Measurements from ENCODE around the gene MPRIP.

Gene MPRIP

DNA sequence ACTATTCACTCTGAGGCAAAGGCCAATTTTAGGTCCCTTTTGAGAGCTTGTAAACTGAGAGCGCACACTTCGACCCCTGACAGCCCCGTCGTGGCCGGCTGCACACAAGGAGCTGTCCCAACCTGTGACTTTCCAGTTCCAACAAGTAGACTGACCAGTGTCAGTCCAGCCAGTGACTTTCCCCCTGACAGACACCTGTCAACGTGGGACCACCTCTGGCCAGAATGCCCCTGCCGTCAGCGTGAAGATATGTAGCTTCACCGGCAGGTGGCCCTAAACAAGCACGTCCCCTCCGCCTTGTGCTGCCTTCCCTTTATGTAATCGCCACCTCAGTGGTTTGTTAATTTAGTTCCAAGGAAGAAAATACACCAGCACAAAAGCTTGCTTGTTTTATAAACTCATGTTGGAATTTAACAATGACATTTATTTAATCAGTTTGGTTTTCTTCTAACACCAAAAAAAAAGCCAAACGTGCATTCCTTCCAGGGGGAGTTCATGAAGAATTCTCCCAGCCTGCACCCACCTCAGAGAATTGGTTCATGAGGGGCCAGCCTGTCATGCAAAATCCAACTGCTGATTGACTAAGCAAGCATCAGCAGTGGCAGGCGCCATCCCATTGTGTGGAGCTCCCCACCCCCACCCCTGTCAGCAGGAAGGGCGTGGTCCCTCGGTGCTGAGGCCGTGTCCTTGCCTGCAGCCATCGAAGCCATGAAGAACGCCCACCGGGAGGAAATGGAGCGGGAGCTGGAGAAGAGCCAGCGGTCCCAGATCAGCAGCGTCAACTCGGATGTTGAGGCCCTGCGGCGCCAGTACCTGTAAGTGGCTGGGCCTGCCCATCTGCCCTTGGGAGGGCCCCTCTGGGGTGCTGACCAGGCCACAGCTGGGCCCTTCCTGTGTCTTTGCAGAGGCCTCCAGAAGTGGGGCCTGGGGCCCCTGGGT, 130.0 kb downstream of the MPRIP start:
- TF ChIP-seq, protein P1, sequence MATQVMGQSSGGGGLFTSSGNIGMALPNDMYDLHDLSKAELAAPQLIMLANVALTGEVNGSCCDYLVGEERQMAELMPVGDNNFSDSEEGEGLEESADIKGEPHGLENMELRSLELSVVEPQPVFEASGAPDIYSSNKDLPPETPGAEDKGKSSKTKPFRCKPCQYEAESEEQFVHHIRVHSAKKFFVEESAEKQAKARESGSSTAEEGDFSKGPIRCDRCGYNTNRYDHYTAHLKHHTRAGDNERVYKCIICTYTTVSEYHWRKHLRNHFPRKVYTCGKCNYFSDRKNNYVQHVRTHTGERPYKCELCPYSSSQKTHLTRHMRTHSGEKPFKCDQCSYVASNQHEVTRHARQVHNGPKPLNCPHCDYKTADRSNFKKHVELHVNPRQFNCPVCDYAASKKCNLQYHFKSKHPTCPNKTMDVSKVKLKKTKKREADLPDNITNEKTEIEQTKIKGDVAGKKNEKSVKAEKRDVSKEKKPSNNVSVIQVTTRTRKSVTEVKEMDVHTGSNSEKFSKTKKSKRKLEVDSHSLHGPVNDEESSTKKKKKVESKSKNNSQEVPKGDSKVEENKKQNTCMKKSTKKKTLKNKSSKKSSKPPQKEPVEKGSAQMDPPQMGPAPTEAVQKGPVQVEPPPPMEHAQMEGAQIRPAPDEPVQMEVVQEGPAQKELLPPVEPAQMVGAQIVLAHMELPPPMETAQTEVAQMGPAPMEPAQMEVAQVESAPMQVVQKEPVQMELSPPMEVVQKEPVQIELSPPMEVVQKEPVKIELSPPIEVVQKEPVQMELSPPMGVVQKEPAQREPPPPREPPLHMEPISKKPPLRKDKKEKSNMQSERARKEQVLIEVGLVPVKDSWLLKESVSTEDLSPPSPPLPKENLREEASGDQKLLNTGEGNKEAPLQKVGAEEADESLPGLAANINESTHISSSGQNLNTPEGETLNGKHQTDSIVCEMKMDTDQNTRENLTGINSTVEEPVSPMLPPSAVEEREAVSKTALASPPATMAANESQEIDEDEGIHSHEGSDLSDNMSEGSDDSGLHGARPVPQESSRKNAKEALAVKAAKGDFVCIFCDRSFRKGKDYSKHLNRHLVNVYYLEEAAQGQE (IDR thresholded peaks at IDR 0.05; ENCODE audit: insufficient read depth in 1 of 2, low read depth in 2 of 2, low read length in 2 of 2), result no peak
- TF ChIP-seq TAF1 (IDR thresholded peaks at IDR 0.05; ENCODE audit: borderline replicate concordance, insufficient read depth, low read length) (no peak), FOXP2 (optimal IDR thresholded peaks at IDR 0.05; ENCODE audit: borderline replicate concordance, extremely low read depth, extremely low read length, insufficient read depth) (no peak), SIN3A (IDR thresholded peaks at IDR 0.05; ENCODE audit: borderline replicate concordance, insufficient read depth, low read length) (no peak), POLR2AphosphoS5 (IDR thresholded peaks at IDR 0.05; ENCODE audit: low read depth, low read length) (no peak)

DNA sequence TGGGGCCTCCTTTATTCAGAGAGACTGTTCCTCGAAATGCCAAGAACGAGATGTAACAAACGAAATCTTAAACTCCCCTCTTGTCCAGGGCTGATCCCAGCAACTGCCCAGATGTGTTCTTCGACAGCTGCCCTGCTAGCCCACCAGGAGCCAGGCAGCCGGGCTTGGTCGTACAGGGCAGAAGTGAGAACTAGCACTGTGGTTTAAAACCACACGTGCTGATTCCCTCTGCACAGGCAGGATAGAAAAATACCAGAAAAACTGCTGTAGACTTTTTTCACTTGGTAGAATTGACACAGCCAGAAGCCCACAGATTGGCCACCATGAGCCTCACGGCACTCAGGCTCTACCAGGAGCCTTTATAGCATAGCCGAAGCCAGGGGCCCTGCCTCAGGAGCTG, 130.7 kb downstream of the MPRIP start:
- TF ChIP-seq FOXP2 (optimal IDR thresholded peaks at IDR 0.05; ENCODE audit: borderline replicate concordance, extremely low read depth, extremely low read length, insufficient read depth) (no peak), SIN3A (IDR thresholded peaks at IDR 0.05; ENCODE audit: borderline replicate concordance, insufficient read depth, low read length) (no peak), TAF1 (IDR thresholded peaks at IDR 0.05; ENCODE audit: borderline replicate concordance, insufficient read depth, low read length) (no peak), POLR2AphosphoS5 (IDR thresholded peaks at IDR 0.05; ENCODE audit: low read depth, low read length) (no peak)
- TF ChIP-seq, protein P1 (IDR thresholded peaks at IDR 0.05; ENCODE audit: insufficient read depth in 1 of 2, low read depth in 2 of 2, low read length in 2 of 2), result no peak

DNA sequence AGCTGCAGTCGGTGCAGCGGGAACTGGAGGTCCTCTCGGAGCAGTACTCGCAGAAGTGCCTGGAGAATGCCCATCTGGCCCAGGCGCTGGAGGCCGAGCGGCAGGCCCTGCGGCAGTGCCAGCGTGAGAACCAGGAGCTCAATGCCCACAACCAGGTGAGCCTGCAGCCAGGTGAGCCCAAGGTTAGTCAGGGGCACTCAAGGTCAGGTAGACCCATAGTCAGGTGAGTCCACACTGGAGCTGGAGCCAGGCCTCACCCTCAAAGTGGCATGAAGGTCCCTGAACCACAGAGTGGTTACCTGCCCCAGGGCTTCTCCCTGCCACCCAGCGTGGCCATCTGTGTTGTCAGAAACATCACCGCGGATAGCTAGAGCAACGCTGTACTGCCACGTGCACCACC, 131.7 kb downstream of the MPRIP start:
- TF ChIP-seq POLR2AphosphoS5 (IDR thresholded peaks at IDR 0.05; ENCODE audit: low read depth, low read length) (no peak), TAF1 (IDR thresholded peaks at IDR 0.05; ENCODE audit: borderline replicate concordance, insufficient read depth, low read length) (no peak)

DNA sequence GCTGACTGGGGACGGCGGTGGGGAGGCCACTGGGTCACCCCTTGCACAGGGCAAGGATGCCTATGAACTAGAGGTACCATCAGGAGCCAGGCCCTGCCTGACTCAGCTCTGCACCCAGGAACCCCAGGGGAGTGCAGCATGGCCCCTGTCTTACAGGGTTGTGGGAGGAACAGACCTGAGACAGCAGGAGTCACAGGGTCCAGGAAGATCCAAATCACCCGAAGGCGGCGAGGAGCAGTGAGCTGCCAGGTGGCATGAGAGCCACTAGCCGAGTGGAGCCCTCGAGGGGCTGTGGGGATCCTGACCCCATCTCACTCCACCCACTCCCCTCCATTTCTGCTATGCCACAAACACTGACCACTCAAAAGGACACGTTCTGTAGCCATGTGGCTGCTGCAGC, 133.1 kb downstream of the MPRIP start:
- TF ChIP-seq SIN3A (IDR thresholded peaks at IDR 0.05; ENCODE audit: borderline replicate concordance, insufficient read depth, low read length), result no peak
- TF ChIP-seq FOXP2 (optimal IDR thresholded peaks at IDR 0.05; ENCODE audit: borderline replicate concordance, extremely low read depth, extremely low read length, insufficient read depth), result no peak
- TF ChIP-seq POLR2AphosphoS5 (IDR thresholded peaks at IDR 0.05; ENCODE audit: low read depth, low read length), result no peak

DNA sequence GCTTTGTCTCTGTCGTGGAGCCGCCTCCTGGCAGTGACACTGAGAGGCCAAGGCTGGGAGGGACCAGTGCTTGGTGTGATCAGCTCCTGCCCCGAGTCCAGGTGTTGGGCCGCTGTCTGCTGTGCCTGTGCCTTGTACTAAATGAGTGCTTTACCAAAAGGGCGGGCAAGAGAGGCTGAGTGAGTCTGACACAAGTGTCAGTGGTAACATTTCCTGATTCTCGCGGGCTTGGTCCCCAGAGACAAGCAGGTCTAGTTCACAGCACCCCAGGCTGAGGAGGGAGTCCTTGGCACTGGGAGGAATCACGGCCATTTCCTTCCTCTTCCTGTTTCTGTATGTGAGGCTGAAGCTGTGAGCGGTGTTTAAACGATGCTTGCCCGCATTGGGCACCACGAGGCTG, 133.7 kb downstream of the MPRIP start:
- TF ChIP-seq SIN3A (IDR thresholded peaks at IDR 0.05; ENCODE audit: borderline replicate concordance, insufficient read depth, low read length), result no peak
- no peak for TF ChIP-seq FOXP2 (optimal IDR thresholded peaks at IDR 0.05; ENCODE audit: borderline replicate concordance, extremely low read depth, extremely low read length, insufficient read depth)
- TF ChIP-seq, protein P1 (IDR thresholded peaks at IDR 0.05; ENCODE audit: insufficient read depth in 1 of 2, low read depth in 2 of 2, low read length in 2 of 2), result no peak
- no peak for TF ChIP-seq POLR2AphosphoS5 (IDR thresholded peaks at IDR 0.05; ENCODE audit: low read depth, low read length)
- TF ChIP-seq TAF1 (IDR thresholded peaks at IDR 0.05; ENCODE audit: borderline replicate concordance, insufficient read depth, low read length), result no peak

DNA sequence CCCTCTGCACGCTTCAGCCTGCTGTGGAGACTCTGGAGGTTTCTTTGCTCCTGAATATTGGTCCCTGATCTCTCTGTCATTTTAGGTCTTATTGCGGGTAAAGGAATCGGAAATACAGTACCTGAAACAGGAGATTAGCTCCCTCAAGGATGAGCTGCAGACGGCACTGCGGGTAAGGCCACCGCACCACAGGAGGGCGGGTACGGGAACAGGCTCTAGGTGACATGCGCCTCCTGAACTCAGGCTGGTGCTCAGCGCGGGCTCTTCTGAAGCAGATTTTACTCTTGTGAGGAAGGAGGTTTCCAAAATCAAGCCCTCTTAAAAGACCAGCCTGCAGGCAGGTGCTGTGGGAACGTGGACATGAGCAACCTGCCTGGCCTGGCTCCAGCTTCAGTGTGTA, 134.1 kb downstream of the MPRIP start:
- TF ChIP-seq FOXP2 (optimal IDR thresholded peaks at IDR 0.05; ENCODE audit: borderline replicate concordance, extremely low read depth, extremely low read length, insufficient read depth) (no peak), SIN3A (IDR thresholded peaks at IDR 0.05; ENCODE audit: borderline replicate concordance, insufficient read depth, low read length) (no peak), TAF1 (IDR thresholded peaks at IDR 0.05; ENCODE audit: borderline replicate concordance, insufficient read depth, low read length) (no peak), POLR2AphosphoS5 (IDR thresholded peaks at IDR 0.05; ENCODE audit: low read depth, low read length) (no peak)
- TF ChIP-seq, protein P1 (IDR thresholded peaks at IDR 0.05; ENCODE audit: insufficient read depth in 1 of 2, low read depth in 2 of 2, low read length in 2 of 2), result no peak
